HepG2 (cell line): ENCODE data around the gene ANTXR1. TPM values are rescaled to one million over a fixed set of nuclear protein-coding genes. Genes with fewer than 3 reads are reported as not detected.

Experiments
- ASH2L ChIP-seq: fragments of 300-600, 200-600 bp; sonication (generic); IDR thresholded peaks from 2 replicates; pipeline ENCODE4 v1.7.0; 2017; ENCODE audit warnings: low read depth, mild to moderate bottlenecking, moderate library complexity, mixed read lengths, low read length; ENCODE audit not compliant: insufficient read length
- CSRNP2 ChIP-seq: sonication (generic); formaldehyde crosslinking; conservative IDR thresholded peaks from 2 replicates; pipeline ENCODE4 v1.8.0; 2022; ENCODE audit warnings: low read depth, missing genetic modification reagents
- ETV6 ChIP-seq: sonication (generic); formaldehyde crosslinking; conservative IDR thresholded peaks from 2 replicates; pipeline ENCODE4 v1.4.0; 2020; ENCODE audit warnings: missing genetic modification reagents
- FOXC1 ChIP-seq: sonication (generic); formaldehyde crosslinking; IDR thresholded peaks from 2 replicates; pipeline ENCODE4 v1.8.0; 2022; ENCODE audit warnings: mild to moderate bottlenecking, missing genetic modification reagents, borderline replicate concordance
- FOXO1 ChIP-seq: sonication (generic); formaldehyde crosslinking; IDR thresholded peaks from 2 replicates; pipeline ENCODE4 v1.4.0; 2020; ENCODE audit warnings: missing genetic modification reagents
- GATAD2A ChIP-seq: IDR thresholded peaks from 2 replicates; pipeline ENCODE4 v1.6.1; 2016
- KDM6A ChIP-seq: IDR thresholded peaks from 2 replicates; pipeline ENCODE4 v1.6.1; 2016; ENCODE audit warnings: low read depth
- NONO ChIP-seq, 2 experiments: fragments of 450-650 bp in 1 of 2; sonication (generic) in 1 of 2; formaldehyde crosslinking in 1 of 2; IDR thresholded peaks in 1 of 2; conservative IDR thresholded peaks in 1 of 2; 2 replicates each; pipeline versions ENCODE4 v1.6.1 to v1.8.0; 2017 to 2022; ENCODE audit warnings: mild to moderate bottlenecking in 1 of 2, missing genetic modification reagents in 1 of 2, moderate library complexity in 1 of 2
- PHF8 ChIP-seq: sonication (generic); formaldehyde crosslinking; IDR thresholded peaks from 2 replicates; pipeline ENCODE4 v1.5.0; 2020; ENCODE audit warnings: missing genetic modification reagents
- SAP130 ChIP-seq: IDR thresholded peaks from 2 replicates; pipeline ENCODE4 v1.6.1; 2016; ENCODE audit warnings: low read depth
- STAT5B ChIP-seq: sonication (generic); formaldehyde crosslinking; IDR thresholded peaks from 2 replicates; pipeline ENCODE4 v1.4.0; 2020; ENCODE audit warnings: missing genetic modification reagents
- YY1 ChIP-seq: IDR thresholded peaks from 2 replicates; pipeline ENCODE4 v1.6.1; 2011; ENCODE audit warnings: low read length, low read depth, moderate library complexity, mild to moderate bottlenecking; ENCODE audit not compliant: insufficient read depth, insufficient replicate concordance
- ZBTB2 ChIP-seq: sonication (generic); formaldehyde crosslinking; IDR thresholded peaks from 2 replicates; pipeline ENCODE4 v1.8.0; 2022; ENCODE audit warnings: low read depth, missing genetic modification reagents
- ZBTB42 ChIP-seq: sonication (generic); formaldehyde crosslinking; IDR thresholded peaks from 2 replicates; pipeline ENCODE4 v1.5.0; 2020; ENCODE audit warnings: mild to moderate bottlenecking, missing genetic modification reagents
- ZNF280D ChIP-seq: sonication (generic); formaldehyde crosslinking; IDR thresholded peaks from 2 replicates; pipeline ENCODE4 v1.5.1; 2020; ENCODE audit warnings: mild to moderate bottlenecking, missing genetic modification reagents
- ZNF512B ChIP-seq: sonication (generic); formaldehyde crosslinking; IDR thresholded peaks from 2 replicates; pipeline ENCODE4 v1.5.1; 2020; ENCODE audit warnings: missing genetic modification reagents, mild to moderate bottlenecking, borderline replicate concordance
- ZNF577 ChIP-seq: sonication (generic); formaldehyde crosslinking; IDR thresholded peaks from 2 replicates; pipeline ENCODE4 v1.4.0; 2020; ENCODE audit warnings: mild to moderate bottlenecking, low read depth, missing genetic modification reagents, borderline replicate concordance
- ZNF772 ChIP-seq: sonication (generic); formaldehyde crosslinking; IDR thresholded peaks from 2 replicates; pipeline ENCODE4 v1.5.0; 2020; ENCODE audit warnings: mild to moderate bottlenecking, missing genetic modification reagents
- polyA plus RNA-seq, 8 experiments: library from polyadenylated mRNA; depleted of rRNA in 3 of 8; stranded (reverse) in 7 of 8; unstranded in 1 of 8; fragments of >200 nt; fragmentation: Illumina TruSeq in 4 of 8; extraction: Trizol in 4 of 8; gene quantifications; 2 replicates each; pipeline versions ENCODE4 v1.2.1 to v1.2.3, GENCODE V29; 2011 to 2016; ENCODE audit warnings: low read depth in 4 of 8, missing spikeins in 1 of 8, mixed read lengths in 1 of 8; ENCODE audit not compliant: insufficient read depth in 1 of 8
- total RNA-seq, 5 experiments: library from RNA; depleted of rRNA; stranded (reverse); fragments of >200 nt; fragmentation: Illumina TruSeq; extraction: Trizol; gene quantifications; 2 replicates each; pipeline ENCODE4 v1.2.3, GENCODE V29; 2016; ENCODE audit warnings: low read depth in 1 of 5
- TF ChIP-seq, protein P1 (sequence below): IDR thresholded peaks from 2 replicates; pipeline ENCODE4 v1.6.1; 2016; ENCODE audit warnings: low read depth, borderline replicate concordance

ANTXR1 gene
- total and polyA plus RNA-seq, 2 of the 13 experiments (the other 11 are each of a cell fraction or from before 2014, with no cell fraction given): 4.5 to 12.7 TPM

- no peak for TF ChIP-seq KDM6A (CRISPR knock-in tag)
- no peak for TF ChIP-seq ZBTB42
- TF ChIP-seq ZNF772 (CRISPR knock-in tag): 0 out of 2 replicates have a peak, but pooled peaks have one; percentile 68
- TF ChIP-seq YY1: peak; percentile 7
- TF ChIP-seq PHF8: peak; percentile 67; the same call in 1 of the 2 replicates
- TF ChIP-seq GATAD2A: no peak
- peak; percentile 59; the same call in 1 of the 2 replicates for TF ChIP-seq ZNF512B (CRISPR knock-in tag)
- peak; percentile 38; the same call in 1 of the 2 replicates for TF ChIP-seq FOXC1 (CRISPR knock-in tag)
- TF ChIP-seq CSRNP2 (CRISPR knock-in tag): no peak
- no peak for TF ChIP-seq ZBTB2 (CRISPR knock-in tag)
- no peak for TF ChIP-seq NONO (IDR thresholded peaks at IDR 0.05)
- peak; percentile 60 for TF ChIP-seq NONO (CRISPR knock-in tag; conservative IDR thresholded peaks at IDR 0.05)
- no peak for TF ChIP-seq STAT5B (CRISPR knock-in tag)
- TF ChIP-seq, protein P1, sequence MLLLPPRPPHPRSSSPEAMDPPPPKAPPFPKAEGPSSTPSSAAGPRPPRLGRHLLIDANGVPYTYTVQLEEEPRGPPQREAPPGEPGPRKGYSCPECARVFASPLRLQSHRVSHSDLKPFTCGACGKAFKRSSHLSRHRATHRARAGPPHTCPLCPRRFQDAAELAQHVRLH (CRISPR knock-in tag): peak; percentile 46; the same call in 1 of the 2 replicates
- peak; percentile 37; the same call in 1 of the 2 replicates for TF ChIP-seq SAP130 (CRISPR knock-in tag)
- TF ChIP-seq ZNF577 (CRISPR knock-in tag): no peak
- TF ChIP-seq ASH2L: peak; percentile 67
- TF ChIP-seq ETV6: peak; percentile 61; the same call in 1 of the 2 replicates
- TF ChIP-seq FOXO1 (CRISPR knock-in tag): 0 out of 2 replicates have a peak, but pooled peaks have one; percentile 3
- TF ChIP-seq ZNF280D (CRISPR knock-in tag): peak; percentile 51; the same call in 1 of the 2 replicates
Observed at GRCh38 chr2:69013142-69013839, at the start of gene ANTXR1 (continued).
